ENCODE measurements around the gene PLA2G4E. TPM values are rescaled to one million over a fixed set of nuclear protein-coding genes. Genes with fewer than 3 reads are reported as not detected.

The PLA2G4E gene
- total and polyA plus RNA-seq, 2 of the 13 experiments (the other 11 are each of a cell fraction or from before 2014, with no cell fraction given) = not detected

DNA sequence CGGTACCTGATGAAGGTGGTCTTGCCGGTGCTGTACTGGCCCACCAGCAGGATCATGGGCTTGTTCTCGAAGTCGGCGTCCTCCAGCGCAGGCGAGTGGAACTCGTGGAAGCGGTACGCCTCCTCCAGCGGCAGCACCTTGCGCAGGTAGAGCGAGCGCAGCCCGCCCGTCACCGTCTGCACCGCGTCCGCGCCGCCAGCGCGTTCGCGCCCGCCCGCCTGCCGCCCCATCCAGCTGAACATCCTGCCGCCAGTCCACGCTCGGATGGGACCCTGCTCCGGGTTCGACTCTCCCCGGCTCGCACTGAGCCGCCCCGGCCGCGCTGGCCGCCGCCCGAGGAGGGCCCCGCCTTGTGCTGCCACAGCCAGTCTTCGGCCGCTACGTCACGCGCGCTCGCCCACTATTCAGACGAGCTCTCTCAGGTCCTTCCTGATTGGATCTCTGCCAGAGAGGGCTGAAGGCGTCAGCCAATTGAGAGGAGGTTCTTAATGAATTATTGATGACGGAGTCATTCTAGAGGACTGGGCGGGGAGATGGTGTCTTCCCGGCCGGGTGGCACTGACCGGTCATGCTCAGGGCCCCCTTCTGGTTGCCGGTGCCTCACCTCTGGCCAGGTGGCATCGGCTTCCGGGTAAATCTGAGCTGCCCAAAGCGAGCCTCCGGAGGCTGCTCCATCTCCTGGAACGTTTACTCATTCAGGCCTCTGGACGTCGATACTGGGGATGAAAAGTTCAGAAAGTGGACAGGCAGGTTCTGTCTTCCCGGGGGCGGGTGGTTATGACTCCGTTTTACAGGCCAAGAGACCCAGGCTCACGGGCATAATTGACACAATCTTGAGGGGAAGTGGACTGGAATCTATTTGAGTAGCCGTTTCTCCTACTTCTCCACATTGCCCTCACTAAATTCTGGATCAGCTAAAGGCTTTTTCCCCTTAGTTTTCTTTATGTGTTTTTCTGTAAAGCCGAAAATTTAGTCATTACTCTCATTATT, 48.3 kb downstream of the PLA2G4E start, which contains the start of gene EHD4 (continued):
- TF ChIP-seq, protein P1, sequence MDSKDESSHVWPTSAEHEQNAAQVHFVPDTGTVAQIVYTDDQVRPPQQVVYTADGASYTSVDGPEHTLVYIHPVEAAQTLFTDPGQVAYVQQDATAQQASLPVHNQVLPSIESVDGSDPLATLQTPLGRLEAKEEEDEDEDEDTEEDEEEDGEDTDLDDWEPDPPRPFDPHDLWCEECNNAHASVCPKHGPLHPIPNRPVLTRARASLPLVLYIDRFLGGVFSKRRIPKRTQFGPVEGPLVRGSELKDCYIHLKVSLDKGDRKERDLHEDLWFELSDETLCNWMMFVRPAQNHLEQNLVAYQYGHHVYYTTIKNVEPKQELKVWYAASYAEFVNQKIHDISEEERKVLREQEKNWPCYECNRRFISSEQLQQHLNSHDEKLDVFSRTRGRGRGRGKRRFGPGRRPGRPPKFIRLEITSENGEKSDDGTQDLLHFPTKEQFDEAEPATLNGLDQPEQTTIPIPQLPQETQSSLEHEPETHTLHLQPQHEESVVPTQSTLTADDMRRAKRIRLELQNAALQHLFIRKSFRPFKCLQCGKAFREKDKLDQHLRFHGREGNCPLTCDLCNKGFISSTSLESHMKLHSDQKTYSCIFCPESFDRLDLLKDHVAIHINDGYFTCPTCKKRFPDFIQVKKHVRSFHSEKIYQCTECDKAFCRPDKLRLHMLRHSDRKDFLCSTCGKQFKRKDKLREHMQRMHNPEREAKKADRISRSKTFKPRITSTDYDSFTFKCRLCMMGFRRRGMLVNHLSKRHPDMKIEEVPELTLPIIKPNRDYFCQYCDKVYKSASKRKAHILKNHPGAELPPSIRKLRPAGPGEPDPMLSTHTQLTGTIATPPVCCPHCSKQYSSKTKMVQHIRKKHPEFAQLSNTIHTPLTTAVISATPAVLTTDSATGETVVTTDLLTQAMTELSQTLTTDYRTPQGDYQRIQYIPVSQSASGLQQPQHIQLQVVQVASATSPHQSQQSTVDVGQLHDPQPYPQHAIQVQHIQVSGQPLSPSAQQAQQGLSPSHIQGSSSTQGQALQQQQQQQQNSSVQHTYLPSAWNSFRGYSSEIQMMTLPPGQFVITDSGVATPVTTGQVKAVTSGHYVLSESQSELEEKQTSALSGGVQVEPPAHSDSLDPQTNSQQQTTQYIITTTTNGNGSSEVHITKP (CRISPR knock-in tag; IDR thresholded peaks at IDR 0.05; ENCODE audit: low read depth) = peak; percentile 81
- TF ChIP-seq ZNF83 (CRISPR knock-in tag; IDR thresholded peaks at IDR 0.05; ENCODE audit: borderline replicate concordance) = 0 out of 2 replicates have a peak, but pooled peaks have one; percentile 50
- TF ChIP-seq ARHGAP35 (CRISPR knock-in tag; IDR thresholded peaks at IDR 0.05; ENCODE audit: borderline replicate concordance) = peak; percentile 59; the same call in 1 of the 2 replicates
- TF ChIP-seq, protein P2, sequence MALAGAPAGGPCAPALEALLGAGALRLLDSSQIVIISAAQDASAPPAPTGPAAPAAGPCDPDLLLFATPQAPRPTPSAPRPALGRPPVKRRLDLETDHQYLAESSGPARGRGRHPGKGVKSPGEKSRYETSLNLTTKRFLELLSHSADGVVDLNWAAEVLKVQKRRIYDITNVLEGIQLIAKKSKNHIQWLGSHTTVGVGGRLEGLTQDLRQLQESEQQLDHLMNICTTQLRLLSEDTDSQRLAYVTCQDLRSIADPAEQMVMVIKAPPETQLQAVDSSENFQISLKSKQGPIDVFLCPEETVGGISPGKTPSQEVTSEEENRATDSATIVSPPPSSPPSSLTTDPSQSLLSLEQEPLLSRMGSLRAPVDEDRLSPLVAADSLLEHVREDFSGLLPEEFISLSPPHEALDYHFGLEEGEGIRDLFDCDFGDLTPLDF (CRISPR knock-in tag; IDR thresholded peaks at IDR 0.05) = no peak
- TF ChIP-seq RBM39 (IDR thresholded peaks at IDR 0.05; ENCODE audit: low read depth, low read length, poor library complexity, severe bottlenecking) = no peak
- 0 out of 2 replicates have a peak, but pooled peaks have one; percentile 64 for TF ChIP-seq ZNF101 (CRISPR knock-in tag; IDR thresholded peaks at IDR 0.05; ENCODE audit: borderline replicate concordance, low read depth)
- no peak for TF ChIP-seq ZMYM2 (CRISPR knock-in tag; IDR thresholded peaks at IDR 0.05)
- no peak for TF ChIP-seq SP1 (IDR thresholded peaks at IDR 0.05)
- peak; percentile 78; the same call in 1 of the 2 replicates for TF ChIP-seq SP1 (CRISPR knock-in tag; IDR thresholded peaks at IDR 0.05)
- TF ChIP-seq, protein P3, sequence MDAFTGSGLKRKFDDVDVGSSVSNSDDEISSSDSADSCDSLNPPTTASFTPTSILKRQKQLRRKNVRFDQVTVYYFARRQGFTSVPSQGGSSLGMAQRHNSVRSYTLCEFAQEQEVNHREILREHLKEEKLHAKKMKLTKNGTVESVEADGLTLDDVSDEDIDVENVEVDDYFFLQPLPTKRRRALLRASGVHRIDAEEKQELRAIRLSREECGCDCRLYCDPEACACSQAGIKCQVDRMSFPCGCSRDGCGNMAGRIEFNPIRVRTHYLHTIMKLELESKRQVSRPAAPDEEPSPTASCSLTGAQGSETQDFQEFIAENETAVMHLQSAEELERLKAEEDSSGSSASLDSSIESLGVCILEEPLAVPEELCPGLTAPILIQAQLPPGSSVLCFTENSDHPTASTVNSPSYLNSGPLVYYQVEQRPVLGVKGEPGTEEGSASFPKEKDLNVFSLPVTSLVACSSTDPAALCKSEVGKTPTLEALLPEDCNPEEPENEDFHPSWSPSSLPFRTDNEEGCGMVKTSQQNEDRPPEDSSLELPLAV (CRISPR knock-in tag; conservative IDR thresholded peaks at IDR 0.05; ENCODE audit: low read depth) = no peak
- TF ChIP-seq GATAD1 (CRISPR knock-in tag; IDR thresholded peaks at IDR 0.05) = peak; percentile 56
- TF ChIP-seq FLYWCH1 (CRISPR knock-in tag; IDR thresholded peaks at IDR 0.05) = no peak
- TF ChIP-seq HMG20B (CRISPR knock-in tag; conservative IDR thresholded peaks at IDR 0.05) = peak; percentile 65
- no peak for TF ChIP-seq IRF2 (CRISPR knock-in tag; IDR thresholded peaks at IDR 0.05)
- no peak for TF ChIP-seq ZNF280D (CRISPR knock-in tag; IDR thresholded peaks at IDR 0.05)
- TF ChIP-seq ZNF670 (CRISPR knock-in tag; IDR thresholded peaks at IDR 0.05; ENCODE audit: borderline replicate concordance) = no peak
- 0 out of 2 replicates have a peak, but pooled peaks have one; percentile 42 for TF ChIP-seq SAFB2 (CRISPR knock-in tag; IDR thresholded peaks at IDR 0.05; ENCODE audit: borderline replicate concordance, low read depth)
- TF ChIP-seq ZNF749 (CRISPR knock-in tag; IDR thresholded peaks at IDR 0.05; ENCODE audit: borderline replicate concordance) = no peak

All from HepG2 (cell line).